HG03064 (cell line): Measurements from ENCODE around the gene GPX3.

Source experiments
- ATAC-seq: cut with Tn5 transposase; IDR thresholded peaks from one replicate; pipeline ENCODE4 v1.9.1; 2021; ENCODE audit warnings: low read depth; ENCODE audit not compliant: unreplicated experiment

GPX3 gene

DNA sequence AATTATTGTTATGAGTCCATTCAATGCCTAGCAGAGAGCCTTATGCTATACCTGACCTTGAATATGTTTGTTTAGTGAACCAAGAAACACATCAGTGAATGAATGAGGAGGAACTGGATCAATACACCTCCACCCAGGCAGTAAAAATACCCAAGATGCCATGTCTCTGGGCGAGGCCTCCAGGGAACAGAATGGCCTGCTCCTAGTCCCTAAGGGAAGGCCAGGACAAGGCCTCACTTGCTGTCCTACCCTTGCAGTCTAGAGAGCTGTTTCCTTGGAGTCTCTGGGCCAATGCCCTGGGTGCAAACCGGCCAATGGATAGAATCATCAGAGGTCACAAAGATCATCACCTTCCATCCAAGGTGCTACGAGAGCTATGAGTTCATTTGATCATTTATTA, 34.3 kb downstream of the GPX3 start:
- no peak for ATAC-seq

DNA sequence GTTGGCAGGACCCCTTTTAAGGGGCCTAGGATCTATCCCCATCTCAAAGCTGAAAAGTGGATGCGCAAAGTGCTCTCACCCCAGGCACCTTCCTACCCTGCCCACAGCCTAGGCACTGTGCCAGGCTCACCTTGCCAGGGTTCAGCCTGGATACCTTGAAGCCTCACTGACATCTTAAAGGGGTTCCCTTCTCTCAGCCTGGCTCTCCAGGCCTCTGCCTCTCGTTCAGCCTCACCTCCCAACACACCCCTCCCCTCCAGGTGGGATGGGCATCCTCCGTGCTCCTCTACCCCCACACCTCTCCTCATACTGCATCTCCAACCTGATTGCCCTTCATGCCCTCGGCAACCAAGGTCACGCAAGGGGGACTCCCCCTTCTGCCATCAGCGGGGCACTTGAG, 34.9 kb downstream of the GPX3 start:
- ATAC-seq, result no peak

DNA sequence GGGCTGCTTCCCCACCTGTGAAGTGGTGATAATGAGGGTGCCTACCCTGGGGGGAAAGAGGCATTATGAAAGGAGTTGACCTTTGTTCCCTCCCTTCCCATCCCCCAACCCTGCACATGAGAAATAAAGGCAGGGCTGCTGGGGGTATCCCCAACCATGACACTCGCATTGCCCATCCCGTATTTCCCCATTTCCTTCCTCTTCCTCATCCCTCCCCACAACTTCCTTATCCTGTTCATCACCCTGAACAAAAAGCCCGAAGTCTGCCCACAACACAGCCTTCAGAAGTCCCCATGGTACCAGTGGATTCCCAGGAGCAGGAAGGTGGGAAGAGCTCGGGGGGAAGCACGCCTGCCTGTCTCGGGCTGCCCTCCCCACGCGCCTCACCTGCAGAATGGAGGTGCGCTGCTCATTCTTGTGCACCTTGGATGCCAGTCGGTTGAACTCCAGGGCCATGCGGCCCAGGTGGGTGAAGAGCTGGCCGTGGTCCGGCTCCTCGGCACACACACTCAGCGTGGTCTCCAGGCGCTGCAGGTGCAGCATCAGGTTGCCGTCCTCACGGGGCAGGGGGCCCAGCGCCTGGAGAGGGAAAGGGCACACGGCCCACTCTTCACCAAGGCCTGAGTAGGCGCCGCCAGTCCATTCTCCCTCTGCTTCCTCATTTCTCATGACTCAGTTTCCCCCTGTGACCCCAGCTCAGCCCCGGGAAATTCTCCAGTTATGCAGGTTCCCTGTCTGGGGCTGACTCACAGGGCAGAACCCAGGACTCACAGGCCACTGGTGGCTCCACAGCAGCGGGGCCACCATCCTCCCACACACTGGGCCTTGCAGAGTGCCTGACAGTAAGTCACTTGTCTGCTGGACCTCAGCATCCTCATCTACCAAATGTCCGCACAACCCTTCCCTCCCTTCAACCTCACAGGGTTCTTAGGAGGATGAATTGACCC, 36.3 kb downstream of the GPX3 start:
- ATAC-seq, result no peak

DNA sequence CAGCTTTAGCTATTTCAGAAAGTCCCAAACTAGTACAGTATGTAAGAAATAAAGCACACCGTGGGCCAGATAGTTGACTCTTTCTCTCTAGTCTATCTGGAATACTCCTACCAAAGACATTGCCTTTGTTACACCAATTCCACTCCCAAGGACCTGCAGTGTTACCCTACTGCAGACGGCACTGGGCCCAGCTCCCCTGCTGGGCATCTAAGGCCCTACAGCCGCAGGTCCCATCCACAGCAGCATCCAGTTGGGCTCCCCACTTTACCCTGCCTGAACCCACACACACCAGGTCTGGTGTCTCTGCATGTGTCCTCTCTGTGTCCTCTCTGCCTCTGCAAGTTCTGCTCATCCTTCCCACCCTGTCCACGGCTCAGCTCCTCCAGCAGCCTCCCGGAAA, 37.9 kb downstream of the GPX3 start:
- no peak for ATAC-seq

DNA sequence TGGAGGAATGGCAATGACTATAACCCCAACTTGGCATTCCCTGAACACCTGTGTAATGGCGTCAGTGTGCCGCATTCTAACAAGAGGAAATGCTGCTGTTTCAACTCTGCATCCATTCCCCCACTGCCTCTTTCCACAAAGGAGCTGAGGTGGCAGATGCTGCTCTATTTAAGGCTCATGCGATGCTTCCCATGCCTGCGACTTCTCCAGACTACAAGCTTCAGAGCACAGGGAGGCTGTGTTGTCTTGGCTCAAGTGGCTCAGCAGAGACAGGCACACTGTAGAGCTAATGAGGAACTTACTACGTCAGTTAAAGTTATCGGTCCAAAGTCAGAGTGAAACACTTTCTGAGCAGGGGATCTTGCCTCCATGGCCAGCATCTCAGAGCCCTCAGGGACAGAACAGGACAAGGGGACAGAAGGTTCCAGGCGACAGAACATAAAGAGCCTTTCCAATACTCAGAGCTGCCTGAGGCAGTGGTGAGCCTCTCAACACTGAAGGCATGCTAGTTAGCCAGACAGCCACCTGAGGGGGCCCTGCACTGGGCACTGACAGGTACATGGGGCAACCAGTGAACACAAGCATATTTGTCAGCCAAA, 38.6 kb downstream of the GPX3 start:
- no peak for ATAC-seq

DNA sequence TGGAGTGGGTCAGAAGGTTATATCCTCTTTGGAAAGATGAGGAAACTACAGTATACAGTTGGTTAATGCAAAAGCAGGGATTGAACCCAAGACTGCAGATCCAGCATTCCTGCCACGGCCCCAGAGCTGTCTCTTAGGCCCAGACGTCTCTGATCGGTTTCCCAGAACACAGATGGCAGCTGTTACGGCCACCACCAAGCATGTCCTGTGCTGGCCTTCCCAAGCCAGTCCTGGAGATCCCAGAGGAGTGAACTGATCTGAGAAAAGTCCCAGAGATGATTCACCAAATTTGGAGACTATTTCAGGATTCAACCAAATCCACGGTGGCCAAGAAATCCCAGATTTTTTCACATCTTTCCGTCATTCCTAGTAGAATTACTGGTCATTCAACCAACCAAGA, 40.4 kb downstream of the GPX3 start:
- ATAC-seq, result no peak

DNA sequence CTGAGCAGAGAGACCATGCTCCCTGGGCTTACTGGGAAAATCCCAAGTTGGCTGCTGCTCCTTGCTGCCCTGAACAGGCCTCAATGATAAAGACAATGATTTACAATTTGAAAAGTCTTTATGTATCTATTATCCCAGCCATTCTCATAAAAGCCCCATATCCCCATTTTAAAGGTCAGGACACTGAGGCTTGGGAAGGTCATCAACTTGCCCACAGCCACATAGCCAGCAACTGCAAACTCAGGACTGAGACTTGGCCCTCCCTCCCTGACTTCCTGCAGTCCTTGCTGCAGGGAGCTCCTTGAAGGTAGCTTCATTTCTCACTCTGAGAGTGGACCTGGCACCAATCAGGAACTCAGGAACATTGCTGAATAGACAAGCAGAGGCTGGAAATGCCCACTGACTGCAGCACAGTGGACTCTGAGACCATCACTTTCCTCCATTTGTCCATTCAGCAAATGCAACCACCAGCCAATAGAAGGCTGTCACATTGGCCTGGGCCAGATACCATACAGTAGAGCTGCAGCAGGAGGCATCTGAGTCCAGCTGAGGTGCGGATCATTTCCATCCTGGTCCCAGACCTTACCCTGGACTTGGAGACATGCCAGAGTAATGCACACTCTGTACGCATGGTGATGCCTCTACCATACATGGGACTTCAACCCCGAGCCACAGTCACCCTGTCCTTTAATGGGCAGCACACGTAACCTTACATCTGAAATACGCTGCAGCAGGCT, 42.2 kb downstream of the GPX3 start:
- ATAC-seq, result no peak

DNA sequence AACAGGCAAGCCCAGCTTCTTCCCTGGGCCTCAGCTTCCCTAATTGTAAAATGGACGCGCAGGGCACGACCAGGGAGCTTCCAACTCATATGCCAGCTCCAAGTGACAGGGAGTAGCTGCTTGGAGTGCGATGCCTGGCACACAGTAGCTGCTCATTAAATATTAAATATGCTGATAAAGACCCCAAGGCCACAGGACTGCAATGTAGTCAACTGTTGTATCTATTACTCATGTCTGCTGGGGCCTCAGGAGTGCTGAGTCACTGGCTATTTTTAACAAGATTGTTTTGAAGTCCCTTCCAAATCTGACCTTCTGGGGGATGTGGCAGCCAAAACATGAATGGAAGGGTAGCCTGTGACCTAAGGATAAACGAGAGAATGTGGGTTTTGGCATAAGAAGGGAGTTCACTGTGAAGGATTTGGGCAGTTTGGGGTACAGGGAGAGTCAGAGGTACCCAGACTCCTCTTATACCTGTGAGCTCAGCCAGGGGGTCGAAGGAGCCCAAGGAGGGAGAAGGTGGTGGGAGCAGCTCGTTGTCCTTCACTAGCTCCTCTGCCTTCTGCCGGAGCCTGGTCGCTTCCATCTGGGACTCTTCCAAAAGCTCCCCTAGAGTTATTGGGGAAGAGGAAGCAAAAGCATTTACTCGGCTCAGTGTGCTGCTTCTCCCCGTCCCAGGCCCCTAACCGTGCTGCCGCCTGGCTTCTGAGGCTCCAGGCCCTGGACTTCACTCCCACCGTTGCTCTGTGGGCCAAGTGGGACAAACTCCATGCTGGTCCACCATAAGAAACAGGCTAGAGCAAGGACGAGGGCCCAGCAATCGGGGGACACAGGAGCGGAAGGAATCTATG, 43.0 kb downstream of the GPX3 start:
- ATAC-seq, result no peak

DNA sequence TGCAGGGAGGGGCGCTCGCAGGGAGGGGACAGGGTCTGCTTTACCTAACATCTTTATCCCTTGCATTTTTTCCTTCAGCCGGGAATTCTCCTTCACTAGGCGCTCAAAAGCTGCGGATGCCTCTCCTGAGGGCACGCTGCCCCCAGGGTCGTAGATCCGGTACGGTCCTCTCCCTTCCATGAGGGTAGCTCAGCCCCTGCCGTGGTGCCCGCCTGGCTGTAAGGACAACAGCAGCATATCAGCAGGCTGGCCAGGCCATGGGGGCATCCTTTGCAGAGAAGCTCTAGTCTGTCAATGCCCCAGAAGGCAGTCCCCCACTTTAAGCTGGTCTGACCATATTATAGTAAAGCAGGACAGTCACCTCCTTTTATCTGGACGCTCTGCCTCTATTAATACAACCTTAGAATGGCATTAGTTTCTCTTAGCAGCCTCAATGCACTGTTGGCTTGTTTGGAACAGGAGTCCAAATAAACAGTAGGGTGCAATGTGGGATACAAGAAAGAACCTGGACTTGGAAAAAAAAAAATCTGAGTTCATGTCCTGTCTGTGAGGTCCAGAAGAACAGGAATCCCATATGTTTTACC, 44.6 kb downstream of the GPX3 start:
- ATAC-seq, result no peak

DNA sequence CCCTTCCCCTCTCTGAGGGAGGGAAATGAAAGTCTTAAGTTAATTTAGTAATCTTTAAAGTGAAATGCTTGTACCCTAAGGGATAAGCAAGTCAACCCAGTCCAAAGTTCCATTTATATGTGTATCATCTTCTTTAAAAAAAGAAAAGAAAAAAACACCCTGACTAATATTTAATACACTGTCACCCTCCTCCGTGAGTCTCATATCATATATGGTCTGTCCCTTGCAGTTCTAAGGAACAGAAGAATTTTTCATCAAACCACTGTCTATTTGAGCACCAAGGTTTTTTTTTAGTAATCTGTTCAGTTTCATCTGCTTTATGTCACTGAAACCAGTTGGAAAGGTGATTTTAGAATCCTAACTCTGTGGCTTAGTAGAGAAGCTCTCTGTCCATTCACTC, 45.2 kb downstream of the GPX3 start:
- ATAC-seq, result no peak

DNA sequence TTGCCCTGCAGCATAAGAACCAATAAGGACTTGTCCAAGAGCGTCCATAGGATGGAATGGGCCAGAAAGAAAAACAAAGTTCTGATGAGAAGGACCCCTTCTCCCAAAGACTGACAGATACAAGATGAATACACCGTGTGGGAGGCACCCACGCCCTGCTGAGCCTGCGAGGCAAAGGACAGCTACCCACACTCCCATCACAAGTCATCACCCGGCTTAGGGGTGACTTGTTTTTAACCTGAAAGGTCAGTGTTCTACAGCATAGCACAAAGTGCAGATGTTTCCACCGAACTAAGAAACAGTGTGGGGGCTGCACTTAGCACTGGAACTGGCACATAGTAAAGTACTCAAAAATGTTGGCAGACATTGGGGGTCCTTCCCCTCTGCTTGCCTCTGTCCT, 46.5 kb downstream of the GPX3 start:
- ATAC-seq, result no peak

DNA sequence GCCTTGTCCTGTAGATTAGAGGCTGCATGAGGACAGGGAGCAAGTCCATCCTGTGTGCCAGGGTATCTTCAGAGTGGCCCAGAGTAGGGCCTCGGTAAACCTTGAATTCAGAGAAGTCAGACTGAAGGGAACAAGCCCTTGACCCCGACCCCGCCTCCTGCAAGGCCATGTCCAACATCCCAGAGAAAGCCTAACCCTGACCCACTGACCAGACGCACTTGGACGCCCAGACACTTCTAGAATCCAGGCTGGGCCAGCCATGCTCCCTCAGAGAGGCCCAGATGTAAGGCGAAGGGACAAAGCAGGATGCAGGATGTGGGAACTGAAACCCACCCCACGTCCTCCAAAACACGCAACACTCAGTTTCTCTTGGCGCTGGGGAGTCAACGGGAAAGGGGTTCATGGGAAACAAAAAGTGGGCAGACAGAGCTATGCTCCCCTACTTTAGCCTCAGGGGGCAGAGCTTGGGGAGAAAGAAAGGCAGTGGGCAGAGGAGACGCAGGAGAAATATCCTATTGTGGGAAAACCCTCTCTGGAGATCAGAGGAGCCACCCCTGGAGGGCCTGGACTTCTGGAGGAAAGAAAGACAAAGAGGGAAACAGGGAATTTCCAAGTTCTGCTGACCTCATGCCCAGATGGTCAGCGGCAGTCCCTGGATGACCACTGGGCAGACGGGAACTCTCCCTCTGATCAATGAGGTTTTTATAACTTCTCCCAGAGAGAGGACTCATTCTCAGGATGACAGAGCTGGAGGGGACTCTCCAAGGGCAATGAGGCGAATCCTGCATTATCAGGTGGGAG, 47.4 kb downstream of the GPX3 start:
- peak; percentile 10 for ATAC-seq

DNA sequence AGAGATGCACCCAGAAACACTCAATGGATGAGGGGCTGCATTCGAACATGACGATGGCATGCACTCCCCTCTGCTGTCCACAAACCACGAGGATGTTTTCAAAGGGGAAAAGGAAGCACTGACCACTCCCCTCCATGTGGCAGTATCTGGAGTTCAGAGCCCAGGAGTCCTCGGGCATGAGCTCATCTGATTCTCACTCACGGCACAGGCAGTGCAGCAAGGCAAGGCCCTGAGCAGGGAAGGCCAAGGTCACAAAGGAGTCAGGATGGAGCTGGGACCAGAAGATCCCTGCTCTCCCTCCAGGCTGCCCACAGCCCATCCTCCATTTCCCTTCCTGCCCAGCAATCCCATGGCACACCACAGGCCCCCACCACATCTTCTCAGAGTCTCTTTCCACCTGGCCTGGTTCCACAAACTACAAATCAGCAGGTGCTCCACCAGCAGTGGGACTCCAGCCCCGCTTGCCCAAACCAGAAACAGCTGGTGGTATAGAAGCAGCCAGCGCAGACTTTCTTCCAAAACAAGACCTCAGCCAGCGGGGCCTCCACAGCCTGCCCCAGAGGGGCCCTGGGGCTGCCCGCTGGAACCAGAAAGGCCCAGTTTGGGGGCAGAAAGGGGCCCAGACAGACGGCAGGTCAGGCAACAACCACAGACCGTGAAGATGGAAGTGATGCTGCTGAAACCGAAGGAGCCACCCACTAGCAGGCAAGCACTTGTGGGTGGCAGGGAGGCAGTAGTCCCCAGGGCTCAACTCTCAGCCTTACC, 48.2 kb downstream of the GPX3 start:
- ATAC-seq, result peak; percentile 71

DNA sequence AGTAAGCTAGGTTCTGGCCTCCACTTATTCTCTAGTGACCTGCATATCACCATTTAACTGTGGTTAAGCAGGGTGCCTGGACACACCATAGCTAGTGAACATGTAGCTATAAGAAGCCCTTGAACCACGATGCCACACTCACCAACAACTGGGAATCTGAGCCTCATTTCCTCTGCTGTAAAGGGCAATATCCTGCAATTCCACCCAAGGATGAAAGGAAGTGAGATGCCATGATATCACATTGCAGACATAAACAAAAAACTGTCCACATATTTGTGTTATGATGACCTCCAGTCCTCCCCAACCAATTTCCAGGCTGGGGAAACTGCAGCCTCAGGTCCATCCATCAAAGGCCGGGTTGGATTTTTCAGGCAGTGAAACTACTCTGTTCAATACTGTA, 50.1 kb downstream of the GPX3 start:
- ATAC-seq, result no peak

DNA sequence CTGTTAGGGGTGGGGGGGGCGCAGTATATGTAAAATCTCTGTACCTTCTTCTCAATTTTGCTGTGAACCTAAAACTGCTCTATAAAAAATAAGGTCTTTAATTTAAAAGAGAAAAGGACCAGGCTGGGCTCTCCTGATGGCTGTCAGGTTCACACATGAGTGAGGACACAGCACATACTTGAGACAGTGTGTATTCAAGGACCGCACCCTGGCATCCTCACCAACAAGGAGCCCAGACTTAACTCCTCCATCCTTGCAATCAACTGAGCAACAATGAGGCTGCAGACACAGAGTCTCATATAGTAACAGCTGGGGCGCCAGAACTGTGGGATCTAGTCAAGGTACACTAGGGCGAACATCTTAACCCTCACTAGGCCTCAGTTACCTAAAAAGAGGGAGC, 50.6 kb downstream of the GPX3 start:
- no peak for ATAC-seq

DNA sequence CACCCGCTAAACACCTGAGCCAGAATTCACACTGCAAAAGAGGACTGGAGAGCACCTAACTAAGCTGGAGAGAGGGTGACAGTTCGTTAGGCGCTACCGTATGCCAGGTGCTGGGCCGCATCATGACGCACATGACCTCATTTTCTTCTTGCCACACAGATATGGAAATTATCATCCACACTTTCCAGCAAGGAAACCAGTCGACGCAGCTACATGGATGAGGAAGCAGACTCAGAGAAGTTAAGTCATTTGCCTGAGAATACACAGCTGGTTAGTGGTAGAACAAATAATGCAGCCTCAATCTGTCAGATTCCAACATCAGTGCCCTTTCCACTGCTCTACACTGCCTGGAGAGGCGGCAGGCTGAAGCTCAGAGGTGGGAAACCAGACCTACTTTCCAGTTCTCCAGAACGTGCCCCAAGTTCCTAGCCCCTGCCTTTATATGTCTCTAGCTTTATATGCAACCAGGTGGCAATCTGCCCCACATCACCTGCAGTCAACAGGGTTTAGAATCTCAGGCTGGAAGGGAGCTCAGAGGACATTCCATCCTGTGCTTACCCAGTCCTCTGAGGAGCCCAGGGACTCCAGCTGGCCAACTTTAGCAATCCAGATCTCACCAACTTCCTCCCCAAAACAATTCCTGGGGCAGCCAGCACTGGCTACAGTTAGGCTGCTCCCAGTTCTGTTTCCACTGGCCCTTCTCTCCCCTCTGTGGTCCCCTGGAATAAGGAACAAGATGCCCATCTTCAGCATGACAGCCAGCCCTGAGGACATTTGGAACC, 51.6 kb downstream of the GPX3 start:
- no peak for ATAC-seq

DNA sequence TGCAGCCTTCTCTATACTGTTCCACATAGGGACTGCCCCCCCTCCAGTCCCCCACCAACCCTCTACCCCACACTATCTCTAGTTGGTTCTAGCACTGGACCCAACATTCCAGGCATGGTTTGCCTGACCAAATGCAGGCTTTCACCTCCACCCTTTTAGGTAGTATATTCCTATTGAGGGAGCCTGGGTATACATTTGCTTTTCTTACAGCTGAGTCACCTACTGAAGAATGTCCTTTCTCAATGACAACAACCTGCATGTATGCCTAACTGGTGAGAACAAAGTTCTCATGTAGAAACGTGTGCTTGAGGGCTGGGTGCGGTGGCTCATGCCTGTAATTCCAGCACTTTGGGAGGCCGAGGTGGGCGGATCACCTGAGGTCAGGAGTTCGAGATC, 52.2 kb downstream of the GPX3 start:
- ATAC-seq, result no peak

DNA sequence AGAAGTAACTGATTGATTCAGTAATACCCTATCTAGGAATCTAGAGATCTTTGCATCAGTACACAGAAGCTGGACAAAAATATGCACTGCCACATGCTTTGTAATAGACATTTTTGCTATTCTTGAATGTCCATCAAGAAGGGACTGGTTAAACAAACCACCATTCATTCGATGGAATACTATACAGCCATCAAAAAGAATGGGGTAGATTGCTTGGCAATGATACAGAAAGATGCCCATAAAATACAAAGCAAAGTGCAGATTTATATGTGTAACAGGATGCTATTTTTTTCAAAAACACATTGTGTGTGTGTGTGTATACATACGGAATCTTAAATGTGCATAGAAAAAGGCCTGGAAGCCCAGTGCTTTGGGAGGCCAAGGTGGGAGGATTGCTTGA, 52.9 kb downstream of the GPX3 start:
- ATAC-seq, result no peak
